DOHH2 (cell line): Measurements from ENCODE around the gene BRIP1.
"Not testable (repeated sequence)": the region's sequence is repeated elsewhere in the genome, so short reads cannot be mapped to it uniquely, and the experiment has no call there.

Source experiments
- H3F3A ChIP-seq: fragments of 200-600 bp; sonication (generic), shearing (Covaris generic); 2 replicates; pipeline ENCODE4 v1.6.0; 2016; ENCODE audit warnings: antibody characterized with exemption, mild to moderate bottlenecking; ENCODE audit not compliant: control insufficient read depth, insufficient read depth
- H3K27ac ChIP-seq: fragments of 200-600 bp; sonication (generic); 2 replicates; pipeline ENCODE4 v1.5.1; 2014; ENCODE audit warnings: low read depth, mild to moderate bottlenecking, low read length, moderate library complexity
- H3K27me3 ChIP-seq: fragments of 200-600 bp; sonication (generic); 2 replicates; pipeline ENCODE4 v1.6.1; 2014; ENCODE audit warnings: mild to moderate bottlenecking, low read length, mixed read lengths; ENCODE audit not compliant: control insufficient read depth
- H3K36me3 ChIP-seq: fragments of 200-600 bp; sonication (generic); 2 replicates; pipeline ENCODE4 v1.6.1; 2014; ENCODE audit warnings: mild to moderate bottlenecking, low read length, moderate library complexity, mixed read lengths; ENCODE audit not compliant: control insufficient read depth
- H3K4me1 ChIP-seq: fragments of 200-600 bp; sonication (generic); 2 replicates; pipeline ENCODE4 v1.6.1; 2014; ENCODE audit warnings: mild to moderate bottlenecking, low read length, mixed read lengths; ENCODE audit not compliant: control insufficient read depth
- H3K4me2 ChIP-seq: fragments of 200-600 bp; sonication (generic); 2 replicates; pipeline ENCODE4 v1.6.0; 2014; ENCODE audit warnings: mild to moderate bottlenecking, low read length, moderate library complexity
- H3K4me3 ChIP-seq: fragments of 200-600 bp; sonication (generic); 2 replicates; pipeline ENCODE4 v1.5.1; 2014; ENCODE audit warnings: mild to moderate bottlenecking, low read length, mixed read lengths
- H3K79me2 ChIP-seq: fragments of 200-600 bp; sonication (generic); 2 replicates; pipeline ENCODE4 v1.6.1; 2014; ENCODE audit warnings: mild to moderate bottlenecking, low read length, mixed read lengths; ENCODE audit not compliant: control insufficient read depth
- H3K9me2 ChIP-seq: fragments of 200-600 bp; sonication (generic); replicated peaks from 2 replicates; pipeline ENCODE4 v1.6.1; 2014; ENCODE audit warnings: mild to moderate bottlenecking, low read length, mixed read lengths; ENCODE audit not compliant: control insufficient read depth
- H3K9me3 ChIP-seq: fragments of 200-600 bp; sonication (generic); 2 replicates; pipeline ENCODE4 v1.6.1; 2014; ENCODE audit warnings: antibody characterized with exemption, low read length, mixed read lengths; ENCODE audit not compliant: control insufficient read depth, insufficient read depth
- H4K20me1 ChIP-seq: fragments of 200-600 bp; sonication (generic); 2 replicates; pipeline ENCODE4 v1.6.0; 2014; ENCODE audit warnings: low read depth, mild to moderate bottlenecking, antibody characterized with exemption, low read length, moderate library complexity; ENCODE audit not compliant: control insufficient read depth, insufficient read depth
- EZH2phosphoT487 ChIP-seq: fragments of 200-600 bp; sonication (generic); IDR thresholded peaks from 2 replicates; pipeline ENCODE4 v1.6.1; 2017; ENCODE audit warnings: borderline replicate concordance, mild to moderate bottlenecking, antibody characterized with exemption, low read length, moderate library complexity, mixed read lengths
- TF ChIP-seq, protein P1 (sequence below): fragments of 200-600 bp; sonication (generic); IDR thresholded peaks from one replicate; pipeline ENCODE4 v1.5.1; 2014; ENCODE audit warnings: antibody characterized with exemption, mild to moderate bottlenecking, low read depth, low read length; ENCODE audit not compliant: poor library complexity, severe bottlenecking

Gene BRIP1

DNA sequence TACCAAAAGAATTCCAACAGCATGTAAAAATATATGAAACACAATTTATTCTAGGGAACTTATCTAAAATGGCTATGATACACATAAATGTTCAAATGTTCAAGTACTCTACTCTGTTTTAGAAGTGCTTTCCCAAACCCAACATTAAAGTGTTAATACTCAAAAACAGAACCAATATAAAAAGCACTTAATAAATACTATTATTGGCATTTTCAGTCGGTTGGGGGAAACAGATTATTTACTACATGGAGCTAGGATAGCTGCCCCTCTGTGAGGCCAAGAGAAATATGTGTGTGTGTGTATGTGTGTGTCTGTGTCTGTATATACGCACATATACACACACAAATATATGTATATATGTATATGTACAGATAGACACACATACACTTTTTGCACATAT lies 32.1 kb upstream of the BRIP1 start:
- TF ChIP-seq, protein P1, sequence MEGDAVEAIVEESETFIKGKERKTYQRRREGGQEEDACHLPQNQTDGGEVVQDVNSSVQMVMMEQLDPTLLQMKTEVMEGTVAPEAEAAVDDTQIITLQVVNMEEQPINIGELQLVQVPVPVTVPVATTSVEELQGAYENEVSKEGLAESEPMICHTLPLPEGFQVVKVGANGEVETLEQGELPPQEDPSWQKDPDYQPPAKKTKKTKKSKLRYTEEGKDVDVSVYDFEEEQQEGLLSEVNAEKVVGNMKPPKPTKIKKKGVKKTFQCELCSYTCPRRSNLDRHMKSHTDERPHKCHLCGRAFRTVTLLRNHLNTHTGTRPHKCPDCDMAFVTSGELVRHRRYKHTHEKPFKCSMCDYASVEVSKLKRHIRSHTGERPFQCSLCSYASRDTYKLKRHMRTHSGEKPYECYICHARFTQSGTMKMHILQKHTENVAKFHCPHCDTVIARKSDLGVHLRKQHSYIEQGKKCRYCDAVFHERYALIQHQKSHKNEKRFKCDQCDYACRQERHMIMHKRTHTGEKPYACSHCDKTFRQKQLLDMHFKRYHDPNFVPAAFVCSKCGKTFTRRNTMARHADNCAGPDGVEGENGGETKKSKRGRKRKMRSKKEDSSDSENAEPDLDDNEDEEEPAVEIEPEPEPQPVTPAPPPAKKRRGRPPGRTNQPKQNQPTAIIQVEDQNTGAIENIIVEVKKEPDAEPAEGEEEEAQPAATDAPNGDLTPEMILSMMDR, result no peak
- no peak for TF ChIP-seq EZH2phosphoT487
- Histone ChIP-seq H3K9me2 (no peaks in the 10 kb centered on the region), H3K27me3 (no peaks in the 10 kb centered on the region), H3F3A (no peaks in the 10 kb centered on the region), H3K9me3 (no peaks in the 10 kb centered on the region), H3K4me1 (no peaks in the 10 kb centered on the region), H3K36me3 (peaks cover 64% of the 10 kb centered on the region), H3K4me2 (no peak overlapping the region), H3K27ac (no peak overlapping the region), H3K4me3 (no peak overlapping the region), H3K79me2 (no peaks in the 10 kb centered on the region), H4K20me1 (no peaks in the 10 kb centered on the region)

DNA sequence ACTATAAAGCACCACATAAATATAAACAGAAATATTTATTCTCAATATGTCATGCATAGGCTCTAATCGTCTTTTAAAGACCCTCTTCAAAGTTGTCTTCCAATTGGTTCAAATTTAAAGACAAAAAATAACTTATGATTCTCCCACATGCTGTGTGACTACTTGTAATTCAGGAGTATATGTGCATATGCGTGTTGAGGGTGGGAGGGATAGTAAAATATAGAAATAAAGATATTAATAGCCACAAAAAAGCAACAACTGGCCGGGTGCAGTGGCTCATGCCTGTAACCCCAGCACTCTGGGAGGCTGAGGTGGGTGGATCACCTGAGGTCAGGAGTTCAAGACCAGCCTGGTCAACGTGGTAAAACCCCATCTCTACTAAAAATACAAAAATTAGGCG lies 31.0 kb upstream of the BRIP1 start:
- H3K9me2 ChIP-seq, H3K27ac ChIP-seq, H3K9me3 ChIP-seq, H3K4me2 ChIP-seq, H3K79me2 ChIP-seq, H3K4me1 ChIP-seq, H3K4me3 ChIP-seq, H4K20me1 ChIP-seq, H3K27me3 ChIP-seq, H3F3A ChIP-seq: not testable (repeated sequence)
- peaks cover 64% of the 10 kb centered on the region for H3K36me3 ChIP-seq

DNA sequence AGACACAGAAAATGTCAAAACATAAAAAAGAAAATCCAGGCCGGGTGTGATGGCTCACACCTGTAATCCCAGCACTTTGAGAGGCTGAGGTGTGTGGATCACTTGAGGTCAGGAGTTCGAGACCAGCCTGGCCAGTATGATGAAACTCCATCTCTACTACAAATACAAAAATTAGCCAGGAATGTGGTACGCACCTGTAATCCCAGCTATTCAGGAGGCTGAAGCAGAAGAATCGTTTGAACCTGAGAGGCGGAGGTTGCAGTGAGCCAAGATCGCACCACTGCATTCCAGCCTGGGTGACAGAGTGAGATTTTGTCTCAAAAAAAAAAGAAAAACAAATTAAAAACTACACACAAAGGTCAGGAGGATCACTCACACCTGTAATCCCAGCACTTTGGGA lies 24.4 kb upstream of the BRIP1 start:
- H3K36me3 ChIP-seq, result peaks cover 55% of the 10 kb centered on the region
- not testable (repeated sequence) for H3K4me2 ChIP-seq, H3K27me3 ChIP-seq, H3K4me3 ChIP-seq, H3K9me2 ChIP-seq, H3K79me2 ChIP-seq, H3K4me1 ChIP-seq, H3K27ac ChIP-seq, H3F3A ChIP-seq, H3K9me3 ChIP-seq, H4K20me1 ChIP-seq

DNA sequence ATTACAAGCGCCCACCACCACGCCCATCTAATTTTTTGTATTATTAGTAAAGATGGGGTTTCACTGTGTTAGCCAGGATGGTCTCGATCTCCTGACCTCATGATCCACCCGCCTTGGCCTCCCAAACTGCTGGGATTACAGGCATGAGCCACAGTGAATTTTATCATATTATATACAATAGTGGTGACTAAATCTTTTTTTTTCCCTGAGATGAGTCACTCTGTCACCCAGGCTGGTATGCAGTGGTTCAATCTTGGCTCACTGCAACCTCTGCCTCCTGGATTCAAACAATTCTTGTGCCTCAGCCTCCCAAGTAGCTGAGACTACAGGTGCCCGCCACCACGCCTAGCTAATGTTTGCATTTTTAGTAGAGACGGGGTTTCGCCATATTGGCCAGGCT lies 22.5 kb upstream of the BRIP1 start:
- not testable (repeated sequence) for H3K27ac ChIP-seq, H3K9me3 ChIP-seq, H3F3A ChIP-seq, H3K27me3 ChIP-seq, H4K20me1 ChIP-seq, H3K4me2 ChIP-seq, H3K4me1 ChIP-seq, H3K79me2 ChIP-seq, H3K9me2 ChIP-seq, H3K4me3 ChIP-seq
- peaks cover 54% of the 10 kb centered on the region for H3K36me3 ChIP-seq

DNA sequence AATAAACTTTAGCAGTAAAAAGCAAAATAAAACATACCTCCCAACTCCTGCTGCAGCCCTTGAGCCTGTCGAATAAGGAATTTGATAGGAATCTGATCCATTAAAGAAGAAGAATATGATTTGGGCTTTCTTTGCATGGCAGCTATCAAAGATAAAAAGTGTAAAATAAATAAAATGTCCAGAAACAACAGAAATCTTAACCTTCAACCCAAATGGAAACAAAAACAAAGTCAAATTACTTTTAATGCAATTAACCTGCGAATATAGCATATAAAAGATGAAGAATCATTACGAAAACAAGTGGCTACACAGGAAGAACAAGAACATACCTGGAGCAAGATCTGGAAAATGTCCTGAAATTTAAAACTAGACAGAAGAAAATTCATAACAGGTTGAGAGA lies 21.5 kb upstream of the BRIP1 start:
- Histone ChIP-seq H3K27ac (no peak overlapping the region), H3K4me1 (no peaks in the 10 kb centered on the region), H3K9me3 (no peaks in the 10 kb centered on the region), H3K4me2 (no peak overlapping the region), H3K27me3 (no peaks in the 10 kb centered on the region), H3K9me2 (no peaks in the 10 kb centered on the region), H3K4me3 (no peak overlapping the region), H3K36me3 (peaks cover 55% of the 10 kb centered on the region), H3F3A (no peaks in the 10 kb centered on the region), H4K20me1 (no peaks in the 10 kb centered on the region), H3K79me2 (no peaks in the 10 kb centered on the region)
- TF ChIP-seq, protein P1, result no peak
- TF ChIP-seq EZH2phosphoT487, result no peak
